Measurements from ENCODE around the gene POU2AF2. TPM values are rescaled to one million over a fixed set of nuclear protein-coding genes. Genes with fewer than 3 reads are reported as not detected.

The POU2AF2 gene
- total RNA-seq, 4 donors from 2014 or later, result 0.78 to 4.2 (median 2.0) TPM

DNA sequence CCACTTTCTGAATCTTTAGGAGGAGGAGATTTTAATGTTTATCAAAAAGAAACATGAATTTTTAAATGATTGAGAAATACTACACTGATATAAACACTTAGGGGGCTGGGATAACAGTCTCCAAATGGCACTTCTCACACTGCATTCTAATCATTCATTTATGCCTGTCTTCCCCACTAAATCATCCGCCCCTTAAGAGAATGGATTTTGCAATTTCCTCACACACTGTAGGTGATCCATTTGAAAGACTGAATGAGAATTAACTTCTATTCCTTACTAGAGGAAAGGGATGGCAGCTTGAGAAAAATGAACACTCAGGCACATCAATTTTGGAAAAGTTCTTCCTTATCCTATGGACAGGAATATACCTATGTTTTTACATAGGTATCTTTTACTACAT, 7.6 kb upstream of the POU2AF2 start:
- Histone ChIP-seq H3K27me3 (no peaks in the 10 kb centered on the region), H3K4me1 (peaks cover 0 to 4% (median 0%) of the 10 kb centered on the region in 4 donors), H3K4me3 (no peak overlapping the region), H3K36me3 (no peaks in the 10 kb centered on the region), H3K9me3 (no peaks in the 10 kb centered on the region), H3K27ac (no peak overlapping the region)
- no peak for DNase-seq (ENCODE audit: low spot score in 2 of 2)
- TF ChIP-seq POLR2A (IDR thresholded peaks at IDR 0.05), result no peak
- TF ChIP-seq, protein P1, sequence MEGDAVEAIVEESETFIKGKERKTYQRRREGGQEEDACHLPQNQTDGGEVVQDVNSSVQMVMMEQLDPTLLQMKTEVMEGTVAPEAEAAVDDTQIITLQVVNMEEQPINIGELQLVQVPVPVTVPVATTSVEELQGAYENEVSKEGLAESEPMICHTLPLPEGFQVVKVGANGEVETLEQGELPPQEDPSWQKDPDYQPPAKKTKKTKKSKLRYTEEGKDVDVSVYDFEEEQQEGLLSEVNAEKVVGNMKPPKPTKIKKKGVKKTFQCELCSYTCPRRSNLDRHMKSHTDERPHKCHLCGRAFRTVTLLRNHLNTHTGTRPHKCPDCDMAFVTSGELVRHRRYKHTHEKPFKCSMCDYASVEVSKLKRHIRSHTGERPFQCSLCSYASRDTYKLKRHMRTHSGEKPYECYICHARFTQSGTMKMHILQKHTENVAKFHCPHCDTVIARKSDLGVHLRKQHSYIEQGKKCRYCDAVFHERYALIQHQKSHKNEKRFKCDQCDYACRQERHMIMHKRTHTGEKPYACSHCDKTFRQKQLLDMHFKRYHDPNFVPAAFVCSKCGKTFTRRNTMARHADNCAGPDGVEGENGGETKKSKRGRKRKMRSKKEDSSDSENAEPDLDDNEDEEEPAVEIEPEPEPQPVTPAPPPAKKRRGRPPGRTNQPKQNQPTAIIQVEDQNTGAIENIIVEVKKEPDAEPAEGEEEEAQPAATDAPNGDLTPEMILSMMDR (IDR thresholded peaks at IDR 0.05), result no peak
- WGBS, 2 donors, result 85 to 89% methylated on average over 1 of the region's 1 CpG

DNA sequence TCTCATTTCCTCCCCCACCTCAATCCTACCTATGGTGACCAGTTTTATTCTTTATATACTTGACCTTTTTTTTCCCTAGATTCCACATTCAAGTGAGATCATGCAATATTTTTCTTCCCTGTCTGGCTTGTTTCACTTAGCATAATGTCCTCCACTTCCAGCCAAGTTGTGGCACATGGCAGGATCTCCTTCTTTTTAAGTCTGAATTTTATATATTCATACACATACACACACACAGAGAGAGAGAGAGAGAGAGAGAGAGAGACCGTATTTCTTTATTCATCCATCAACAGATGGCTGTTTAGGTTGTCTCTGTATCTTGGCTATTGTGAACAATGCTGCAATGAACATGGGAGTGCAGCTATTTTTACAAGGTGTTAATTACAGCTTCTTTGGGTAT, 1.4 kb downstream of the POU2AF2 start:
- Histone ChIP-seq H3K9me3 (no peaks in the 10 kb centered on the region), H3K27me3 (no peaks in the 10 kb centered on the region), H3K4me3 (no peak overlapping the region), H3K4me1 (no peaks in the 10 kb centered on the region), H3K36me3 (no peaks in the 10 kb centered on the region), H3K27ac (no peak overlapping the region)
- TF ChIP-seq EP300 (IDR thresholded peaks at IDR 0.05) (no peak), POLR2A (IDR thresholded peaks at IDR 0.05) (no peak)
- TF ChIP-seq, protein P1 (IDR thresholded peaks at IDR 0.05), result no peak
- no peak for DNase-seq (ENCODE audit: low spot score in 2 of 2)
- 62 to 76% methylated on average over 1 of the region's 1 CpG for WGBS, 2 donors

GRCh38 chr11:111250936-111251335, 5.4 kb downstream of the POU2AF2 start:
- 71 to 72% methylated on average over 2 of the region's 2 CpGs for WGBS, 2 donors
- H3K36me3 ChIP-seq, result no peaks in the 10 kb centered on the region
- TF ChIP-seq POLR2A (IDR thresholded peaks at IDR 0.05), result no peak
- TF ChIP-seq, protein P1 (IDR thresholded peaks at IDR 0.05), result no peak
- no peak for TF ChIP-seq EP300 (IDR thresholded peaks at IDR 0.05)
- no peaks in the 10 kb centered on the region for H3K27me3 ChIP-seq
- no peak for DNase-seq (ENCODE audit: low spot score in 2 of 2)
- no peaks in the 10 kb centered on the region for H3K9me3 ChIP-seq
- H3K4me1 ChIP-seq, result no peaks in the 10 kb centered on the region
- no peak overlapping the region for H3K27ac ChIP-seq
- no peak overlapping the region for H3K4me3 ChIP-seq

DNA sequence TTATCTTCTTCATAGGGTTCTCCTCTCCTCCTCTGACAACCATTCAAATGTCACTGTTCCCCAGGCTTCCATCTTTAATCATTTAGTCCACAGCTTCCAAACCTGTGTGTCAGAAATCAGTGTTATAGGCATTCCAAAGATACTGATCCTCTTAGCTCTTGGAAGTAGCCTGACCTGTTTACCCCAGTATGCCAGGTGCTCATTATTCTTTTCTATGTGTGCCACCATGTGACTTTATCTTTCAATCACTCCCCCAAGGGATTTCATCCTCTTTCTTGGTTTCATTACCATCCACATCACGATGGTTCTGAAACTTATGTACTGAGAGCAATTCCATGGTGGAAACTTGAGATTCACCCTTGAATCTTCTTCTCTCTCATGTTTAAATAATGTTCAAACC, 7.6 kb downstream of the POU2AF2 start:
- TF ChIP-seq EP300 (IDR thresholded peaks at IDR 0.05), result no peak
- TF ChIP-seq, protein P1 (IDR thresholded peaks at IDR 0.05), result no peak
- TF ChIP-seq POLR2A (IDR thresholded peaks at IDR 0.05), result no peak
- no peak for DNase-seq (ENCODE audit: low spot score in 2 of 2)
- Histone ChIP-seq H3K9me3 (no peaks in the 10 kb centered on the region), H3K36me3 (no peaks in the 10 kb centered on the region), H3K4me3 (no peak overlapping the region), H3K27ac (no peak overlapping the region), H3K27me3 (no peaks in the 10 kb centered on the region), H3K4me1 (no peaks in the 10 kb centered on the region)
- 89% methylated on average over 1 of the region's 1 CpG for WGBS, 2 donors

DNA sequence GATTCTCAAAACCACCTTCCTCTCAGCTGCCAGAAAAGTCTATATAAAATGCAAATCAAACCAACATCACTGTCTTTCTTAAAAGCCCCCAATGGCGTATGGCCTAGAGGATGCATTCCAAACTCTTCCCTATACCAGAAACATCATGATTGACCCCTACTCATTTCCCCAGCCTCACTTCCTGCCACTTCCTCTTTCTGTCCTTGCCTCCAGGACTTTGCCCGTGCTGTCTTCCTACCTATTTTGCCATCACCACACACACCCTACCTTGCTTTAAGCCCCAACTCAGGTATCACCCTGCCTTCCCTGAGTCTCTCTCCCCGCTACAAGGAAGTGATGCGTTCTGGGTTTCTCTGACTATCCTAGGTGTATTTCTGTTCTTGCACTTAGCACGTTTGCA, 8.1 kb downstream of the POU2AF2 start:
- Histone ChIP-seq H3K27ac (no peak overlapping the region), H3K27me3 (no peaks in the 10 kb centered on the region), H3K4me3 (no peak overlapping the region), H3K36me3 (no peaks in the 10 kb centered on the region), H3K4me1 (no peaks in the 10 kb centered on the region), H3K9me3 (no peaks in the 10 kb centered on the region)
- no peak for TF ChIP-seq EP300 (IDR thresholded peaks at IDR 0.05)
- no peak for TF ChIP-seq POLR2A (IDR thresholded peaks at IDR 0.05)
- TF ChIP-seq, protein P1 (IDR thresholded peaks at IDR 0.05), result no peak
- DNase-seq (ENCODE audit: low spot score in 2 of 2), result no peak
- WGBS, 2 donors, result 86 to 90% methylated on average over 5 of the region's 5 CpGs

Measured in tibial nerve (tissue), 4 donors.